K562 treated with DMSO at 1 percent for 4 hours (cell line): ENCODE measurements around the gene UCHL3. TPM values are rescaled to one million over a fixed set of nuclear protein-coding genes. Genes with fewer than 3 reads are reported as not detected.

Experiments
- total RNA-seq: library from RNA; unstranded; fragments of 300-600 nt; gene quantifications from 2 replicates; pipeline ENCODE4 v1.2.3, GENCODE V29; 2022; ENCODE audit not compliant: insufficient read depth

UCHL3 gene
- 25.3 and 30.7 TPM in 2 replicates for total RNA-seq

GRCh38 chr13:75549262-75550158, at the start of gene UCHL3:
Gene UCHL3, plus strand, starts transcription at chr13:75549791. Its CDS starts 30 bp downstream, at chr13:75549821.

DNA sequence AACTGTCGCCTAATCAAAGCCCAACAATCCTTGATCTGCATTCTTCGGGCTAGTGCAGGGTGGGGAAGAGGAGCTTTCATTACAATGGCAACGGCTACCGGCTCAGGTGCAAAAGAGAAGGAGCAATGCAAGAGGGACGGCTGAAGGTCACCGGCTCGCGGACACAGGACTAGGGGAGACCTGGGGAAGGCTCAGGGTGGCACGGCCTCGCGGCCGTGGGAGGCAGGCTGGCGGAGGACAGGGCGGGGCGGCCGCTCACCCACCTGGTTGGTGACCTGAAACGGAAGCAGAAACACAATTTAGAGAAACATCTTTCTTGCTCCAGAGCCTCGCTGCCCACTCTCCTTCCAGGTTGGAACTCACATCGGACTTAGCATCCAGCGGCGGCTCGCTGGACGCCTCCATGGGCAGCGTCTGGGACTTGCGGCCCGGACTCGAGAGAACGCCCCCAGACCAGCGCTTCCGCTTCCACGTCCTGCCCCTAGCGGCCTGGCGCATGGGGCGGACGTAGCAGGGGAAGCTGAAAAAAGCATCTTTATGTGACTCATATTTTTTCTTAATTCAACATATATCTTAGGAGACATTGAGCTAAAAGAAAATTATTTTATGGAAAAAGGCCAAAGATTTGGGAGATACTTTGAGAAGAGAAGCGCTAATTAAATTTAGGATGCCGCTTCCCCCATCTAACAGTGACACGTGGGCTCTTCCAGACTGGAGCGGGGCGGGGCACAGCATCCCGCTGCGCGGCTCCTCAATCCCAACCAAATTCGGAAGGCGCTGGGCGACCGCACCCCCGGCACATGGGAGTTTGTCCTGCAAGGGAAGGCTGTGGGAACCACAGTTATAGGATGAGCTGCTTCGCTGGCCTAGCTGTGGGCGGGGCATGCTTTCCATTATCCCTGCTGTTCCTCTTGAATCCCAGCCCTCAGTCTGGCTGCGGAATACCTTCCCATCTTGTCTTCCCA, 11.9 kb upstream of the UCHL3 start, which contains the start of gene COMMD6:
Gene COMMD6 (minus strand): TSS at position 441 of the 965 bp plus-strand sequence. CDS start 36 bp downstream, at position 405.

GRCh38 chr13:75635828-75636435, 86.3 kb downstream of the UCHL3 start, which contains the start of gene LMO7:
Gene LMO7, plus strand, starts transcription at chr13:75636330. Its CDS starts 328 bp downstream, at chr13:75636658.

Other genes starting within 250 kb of the UCHL3 start
- gene TBC1D4, start 67.6 kb upstream of the UCHL3 start, total RNA-seq, result 3.1 and 4.9 TPM in 2 replicates
- gene COMMD6, start 11.9 kb upstream of the UCHL3 start, total RNA-seq, result 62.6 and 109 TPM in 2 replicates
- gene LMO7, start 86.5 kb downstream of the UCHL3 start, total RNA-seq, result 1.7 and 5.0 TPM in 2 replicates